Measurements from ENCODE around the gene TMC8. TPM values are rescaled to one million over a fixed set of nuclear protein-coding genes. Genes with fewer than 3 reads are reported as not detected.

The TMC8 gene
- total RNA-seq, 2 donors from 2014 or later = 1.0 to 2.6 TPM

- H3K27ac ChIP-seq = no peak overlapping the region
- H3K36me3 ChIP-seq = no peaks in the 10 kb centered on the region
- DNase-seq (ENCODE audit: low spot score) = no peak
Observed at GRCh38 chr17:78147315-78147998, 16.9 kb downstream of the TMC8 start.

GRCh38 chr17:78148286-78149016 is 17.9 kb downstream of the TMC8 start:
- no peak for TF ChIP-seq CTCF (IDR thresholded peaks at IDR 0.05)

More at GRCh38 chr17:78147315-78147998, 16.9 kb downstream of the TMC8 start:
- no peaks in the 10 kb centered on the region for H3K9me3 ChIP-seq
- TF ChIP-seq CTCF (IDR thresholded peaks at IDR 0.05) = no peak
- no peak overlapping the region for H3K4me3 ChIP-seq
- no peaks in the 10 kb centered on the region for H3K27me3 ChIP-seq
- peaks cover 0 to 32% of the 10 kb centered on the region in 2 donors for H3K4me1 ChIP-seq

GRCh38 chr17:78151514-78152008 is 21.0 kb downstream of the TMC8 start:
- no peak for DNase-seq (ENCODE audit: low spot score)
- no peak for TF ChIP-seq CTCF (IDR thresholded peaks at IDR 0.05)
- H3K27ac ChIP-seq = no peak overlapping the region
- H3K4me3 ChIP-seq = no peak overlapping the region
- no peaks in the 10 kb centered on the region for H3K27me3 ChIP-seq
- H3K9me3 ChIP-seq = no peaks in the 10 kb centered on the region
- no peaks in the 10 kb centered on the region for H3K36me3 ChIP-seq
- peaks cover 0 to 5% of the 10 kb centered on the region in 2 donors for H3K4me1 ChIP-seq

More at GRCh38 chr17:78148286-78149016, 17.9 kb downstream of the TMC8 start:
- no peaks in the 10 kb centered on the region for H3K27me3 ChIP-seq
- H3K27ac ChIP-seq = no peak overlapping the region
- peaks cover 0 to 28% of the 10 kb centered on the region in 2 donors for H3K4me1 ChIP-seq
- H3K36me3 ChIP-seq = no peaks in the 10 kb centered on the region
- no peak for DNase-seq (ENCODE audit: low spot score)
- H3K4me3 ChIP-seq = no peak overlapping the region
- H3K9me3 ChIP-seq = no peaks in the 10 kb centered on the region

- DNase-seq (ENCODE audit: low spot score) = no peak
- Histone ChIP-seq H3K36me3 (no peaks in the 10 kb centered on the region), H3K9me3 (no peaks in the 10 kb centered on the region), H3K27ac (no peak overlapping the region), H3K4me1 (peaks cover 0 to 5% of the 10 kb centered on the region in 2 donors), H3K4me3 (no peak overlapping the region), H3K27me3 (no peaks in the 10 kb centered on the region)
- no peak for TF ChIP-seq CTCF (IDR thresholded peaks at IDR 0.05)
Observed at GRCh38 chr17:78154903-78155811, 24.6 kb downstream of the TMC8 start.

- Histone ChIP-seq H3K9me3 (no peaks in the 10 kb centered on the region), H3K27ac (no peak overlapping the region), H3K4me1 (no peaks in the 10 kb centered on the region), H3K36me3 (no peaks in the 10 kb centered on the region), H3K4me3 (no peak overlapping the region), H3K27me3 (no peaks in the 10 kb centered on the region)
- no peak for DNase-seq (ENCODE audit: low spot score)
- TF ChIP-seq CTCF (IDR thresholded peaks at IDR 0.05) = no peak
Observed at GRCh38 chr17:78159575-78160158, 29.1 kb downstream of the TMC8 start.
